ENCODE data around the gene SREBF2.

The SREBF2 gene

DNA sequence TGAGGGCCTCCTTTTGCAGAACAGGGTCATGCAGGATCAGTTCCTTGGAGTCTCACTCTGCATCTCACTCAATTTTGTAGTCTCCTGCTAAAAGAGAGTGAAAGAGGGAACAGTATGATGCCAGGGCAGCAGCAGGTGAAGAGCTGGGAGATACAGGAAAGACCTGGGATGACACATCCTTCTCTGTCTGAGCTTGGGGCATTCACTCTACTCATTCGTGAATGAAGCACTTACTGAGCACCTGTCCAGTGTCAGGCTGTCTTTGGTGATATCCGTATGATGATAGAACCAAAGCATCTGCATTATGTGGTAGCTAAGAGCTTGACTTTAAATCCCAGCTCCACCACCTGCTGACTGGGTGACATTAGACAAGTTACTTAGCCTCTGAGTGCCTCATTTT is 14.4 kb downstream of the SREBF2 start:
- no peak for DNase-seq (ENCODE audit: low read depth)
- TF ChIP-seq, protein P1, sequence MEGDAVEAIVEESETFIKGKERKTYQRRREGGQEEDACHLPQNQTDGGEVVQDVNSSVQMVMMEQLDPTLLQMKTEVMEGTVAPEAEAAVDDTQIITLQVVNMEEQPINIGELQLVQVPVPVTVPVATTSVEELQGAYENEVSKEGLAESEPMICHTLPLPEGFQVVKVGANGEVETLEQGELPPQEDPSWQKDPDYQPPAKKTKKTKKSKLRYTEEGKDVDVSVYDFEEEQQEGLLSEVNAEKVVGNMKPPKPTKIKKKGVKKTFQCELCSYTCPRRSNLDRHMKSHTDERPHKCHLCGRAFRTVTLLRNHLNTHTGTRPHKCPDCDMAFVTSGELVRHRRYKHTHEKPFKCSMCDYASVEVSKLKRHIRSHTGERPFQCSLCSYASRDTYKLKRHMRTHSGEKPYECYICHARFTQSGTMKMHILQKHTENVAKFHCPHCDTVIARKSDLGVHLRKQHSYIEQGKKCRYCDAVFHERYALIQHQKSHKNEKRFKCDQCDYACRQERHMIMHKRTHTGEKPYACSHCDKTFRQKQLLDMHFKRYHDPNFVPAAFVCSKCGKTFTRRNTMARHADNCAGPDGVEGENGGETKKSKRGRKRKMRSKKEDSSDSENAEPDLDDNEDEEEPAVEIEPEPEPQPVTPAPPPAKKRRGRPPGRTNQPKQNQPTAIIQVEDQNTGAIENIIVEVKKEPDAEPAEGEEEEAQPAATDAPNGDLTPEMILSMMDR (conservative IDR thresholded peaks at IDR 0.05; ENCODE audit: control insufficient read depth, insufficient read depth, low read depth, low read length) = no peak
- H3K4me3 ChIP-seq (ENCODE audit: control insufficient read depth, low read depth, low read length) = no peak overlapping the region

DNA sequence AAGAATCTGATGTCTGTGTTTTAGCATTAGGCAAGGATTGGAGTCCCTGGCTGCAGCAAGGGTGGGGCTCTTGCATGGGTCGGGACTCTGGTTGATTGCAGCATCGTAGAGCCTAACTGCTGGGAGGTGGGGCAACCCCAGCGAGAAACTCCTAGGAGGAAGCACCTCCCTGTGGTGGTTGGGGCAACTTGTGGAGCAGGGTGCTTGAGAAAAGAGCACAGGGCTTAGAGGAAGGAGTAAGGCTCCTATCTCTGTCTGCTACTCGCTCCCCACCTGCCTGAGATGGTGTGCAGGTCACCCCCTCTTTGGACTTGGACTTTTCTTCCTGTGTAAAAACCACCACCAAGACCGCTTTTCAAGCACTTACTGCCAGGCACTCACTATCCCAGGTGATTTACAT is 15.6 kb downstream of the SREBF2 start:
- DNase-seq (ENCODE audit: low read depth) = peak; percentile 28
- H3K4me3 ChIP-seq (ENCODE audit: control insufficient read depth, low read depth, low read length) = no peak overlapping the region
- TF ChIP-seq, protein P1 (conservative IDR thresholded peaks at IDR 0.05; ENCODE audit: control insufficient read depth, insufficient read depth, low read depth, low read length) = no peak

DNA sequence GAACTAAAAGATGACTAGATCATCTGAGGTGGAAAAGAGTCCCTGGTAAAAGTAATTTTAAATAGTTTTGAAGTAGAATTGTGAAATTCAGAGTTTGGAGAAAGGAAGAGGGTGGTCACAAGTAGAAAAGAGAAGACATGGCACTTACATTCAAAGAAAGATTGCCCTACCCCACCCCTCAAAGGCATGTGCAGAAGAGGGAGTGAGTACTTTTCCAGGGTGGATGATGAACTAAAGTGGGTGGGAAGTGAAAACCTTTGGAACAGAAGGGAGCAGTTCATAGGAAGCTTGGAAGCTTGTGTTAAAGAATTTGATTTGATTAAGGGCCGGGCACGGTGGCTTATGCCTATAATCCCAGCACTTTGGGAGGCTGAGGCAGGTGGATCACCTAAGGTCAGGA is 23.6 kb downstream of the SREBF2 start:
- DNase-seq (ENCODE audit: low read depth) = no peak
- H3K4me3 ChIP-seq (ENCODE audit: control insufficient read depth, low read depth, low read length) = no peak overlapping the region

GRCh38 chr22:41857155-41857859 is 24.4 kb downstream of the SREBF2 start:
- peak; percentile 84 for DNase-seq (ENCODE audit: low read depth)
- TF ChIP-seq, protein P1 (conservative IDR thresholded peaks at IDR 0.05; ENCODE audit: control insufficient read depth, insufficient read depth, low read depth, low read length) = peak; percentile 75
- no peak overlapping the region for H3K4me3 ChIP-seq (ENCODE audit: control insufficient read depth, low read depth, low read length)

More for the DNA sequence above, 23.6 kb downstream of the SREBF2 start:
- TF ChIP-seq, protein P1 (conservative IDR thresholded peaks at IDR 0.05; ENCODE audit: control insufficient read depth, insufficient read depth, low read depth, low read length) = no peak

DNA sequence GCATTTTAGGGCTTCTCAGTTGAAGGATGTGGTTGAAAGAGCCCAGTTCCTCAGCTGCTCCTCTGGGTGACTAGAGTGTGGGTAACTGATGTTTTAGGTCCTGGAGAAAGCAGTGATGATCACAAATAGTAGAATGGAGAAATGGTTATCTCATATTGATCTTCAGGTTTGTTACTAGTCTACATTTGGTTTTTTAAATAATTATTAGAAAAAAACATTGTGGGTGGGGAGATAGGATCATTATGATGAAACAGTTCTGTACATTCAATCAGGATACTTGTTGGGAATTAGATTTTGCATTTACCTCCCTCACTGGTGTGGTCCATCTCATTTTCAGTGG is 24.9 kb downstream of the SREBF2 start:
- TF ChIP-seq, protein P1 (conservative IDR thresholded peaks at IDR 0.05; ENCODE audit: control insufficient read depth, insufficient read depth, low read depth, low read length) = no peak
- no peak overlapping the region for H3K4me3 ChIP-seq (ENCODE audit: control insufficient read depth, low read depth, low read length)
- DNase-seq (ENCODE audit: low read depth) = no peak

- H3K4me3 ChIP-seq (ENCODE audit: control insufficient read depth, low read depth, low read length) = no peak overlapping the region
- TF ChIP-seq, protein P1 (conservative IDR thresholded peaks at IDR 0.05; ENCODE audit: control insufficient read depth, insufficient read depth, low read depth, low read length) = no peak
- DNase-seq (ENCODE audit: low read depth) = peak; percentile 30
Observed at GRCh38 chr22:41862160-41862529, 29.2 kb downstream of the SREBF2 start.
